GM12801 (cell line): Measurements from ENCODE around the gene ZBTB32.

Experiments used
- CTCF ChIP-seq: IDR thresholded peaks from one replicate; pipeline ENCODE4 v1.5.1; 2011; ENCODE audit warnings: control low read depth; ENCODE audit not compliant: insufficient read length; ENCODE audit errors: extremely low read depth

The ZBTB32 gene

GRCh38 chr19:35736913-35737886 is 32.8 kb downstream of the ZBTB32 start:
- no peak for TF ChIP-seq CTCF

GRCh38 chr19:35738021-35738886 is 33.9 kb downstream of the ZBTB32 start:
- TF ChIP-seq CTCF, result no peak

GRCh38 chr19:35738887-35739229 is 34.5 kb downstream of the ZBTB32 start:
- no peak for TF ChIP-seq CTCF

- no peak for TF ChIP-seq CTCF
These were observed 35.1 kb downstream of the ZBTB32 start for GRCh38 chr19:35739275-35740107.

GRCh38 chr19:35740108-35740422 is 35.7 kb downstream of the ZBTB32 start:
- no peak for TF ChIP-seq CTCF

GRCh38 chr19:35740423-35741202 is 36.3 kb downstream of the ZBTB32 start:
- no peak for TF ChIP-seq CTCF

- TF ChIP-seq CTCF, result no peak
These were observed 36.8 kb downstream of the ZBTB32 start for GRCh38 chr19:35741203-35741515.
